ENCODE results near the gene SPHK2.

DNA sequence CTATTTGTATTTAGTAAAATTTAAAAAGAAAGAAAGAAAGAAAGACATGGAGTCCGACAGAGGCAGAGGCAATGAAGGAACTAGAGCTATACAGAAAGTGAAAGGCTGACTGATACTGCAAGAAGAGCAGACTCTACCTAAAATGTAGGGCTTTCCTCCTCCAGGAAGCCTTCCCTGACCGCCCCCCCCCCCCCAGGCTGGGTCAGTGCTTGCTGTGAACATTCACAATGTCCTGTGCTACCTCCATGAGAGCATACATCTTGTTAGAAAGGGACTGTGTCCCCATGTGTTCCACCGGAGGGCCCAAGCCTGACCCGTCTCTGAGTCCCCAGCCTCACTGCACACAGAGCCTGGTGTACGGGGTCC is 32.4 kb downstream of the SPHK2 start:
- TF ChIP-seq, protein P1, sequence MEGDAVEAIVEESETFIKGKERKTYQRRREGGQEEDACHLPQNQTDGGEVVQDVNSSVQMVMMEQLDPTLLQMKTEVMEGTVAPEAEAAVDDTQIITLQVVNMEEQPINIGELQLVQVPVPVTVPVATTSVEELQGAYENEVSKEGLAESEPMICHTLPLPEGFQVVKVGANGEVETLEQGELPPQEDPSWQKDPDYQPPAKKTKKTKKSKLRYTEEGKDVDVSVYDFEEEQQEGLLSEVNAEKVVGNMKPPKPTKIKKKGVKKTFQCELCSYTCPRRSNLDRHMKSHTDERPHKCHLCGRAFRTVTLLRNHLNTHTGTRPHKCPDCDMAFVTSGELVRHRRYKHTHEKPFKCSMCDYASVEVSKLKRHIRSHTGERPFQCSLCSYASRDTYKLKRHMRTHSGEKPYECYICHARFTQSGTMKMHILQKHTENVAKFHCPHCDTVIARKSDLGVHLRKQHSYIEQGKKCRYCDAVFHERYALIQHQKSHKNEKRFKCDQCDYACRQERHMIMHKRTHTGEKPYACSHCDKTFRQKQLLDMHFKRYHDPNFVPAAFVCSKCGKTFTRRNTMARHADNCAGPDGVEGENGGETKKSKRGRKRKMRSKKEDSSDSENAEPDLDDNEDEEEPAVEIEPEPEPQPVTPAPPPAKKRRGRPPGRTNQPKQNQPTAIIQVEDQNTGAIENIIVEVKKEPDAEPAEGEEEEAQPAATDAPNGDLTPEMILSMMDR (IDR thresholded peaks at IDR 0.05), result no peak
- TF ChIP-seq POLR2A (IDR thresholded peaks at IDR 0.05), result no peak
